HG03196 (cell line): ENCODE results near the gene SSBP4.
"Not testable (repeated sequence)": the region's sequence is repeated elsewhere in the genome, so short reads cannot be mapped to it uniquely, and the experiment has no call there.

Experiments
- ATAC-seq: cut with Tn5 transposase; IDR thresholded peaks from one replicate; pipeline ENCODE4 v1.9.1; 2021; ENCODE audit not compliant: unreplicated experiment

SSBP4 gene

GRCh38 chr19:18392926-18393325, 26.3 kb upstream of the SSBP4 start:
- no peak for ATAC-seq

GRCh38 chr19:18393836-18394235, 25.4 kb upstream of the SSBP4 start:
- no peak for ATAC-seq

- ATAC-seq: no peak
Measured at GRCh38 chr19:18396471-18397241, 22.5 kb upstream of the SSBP4 start.

- ATAC-seq: no peak
Measured at GRCh38 chr19:18397242-18398202, 21.7 kb upstream of the SSBP4 start, which contains the start of gene LRRC25. Gene LRRC25, minus strand, starts transcription at chr19:18397622. Its CDS starts 659 bp downstream, at chr19:18396963.

- ATAC-seq: no peak
Measured at GRCh38 chr19:18399008-18399407, 20.2 kb upstream of the SSBP4 start.

- ATAC-seq: no peak
Measured at GRCh38 chr19:18401580-18402112, 17.6 kb upstream of the SSBP4 start.

- ATAC-seq: not testable (repeated sequence)
Measured at GRCh38 chr19:18402455-18403248, 16.5 kb upstream of the SSBP4 start.

- not testable (repeated sequence) for ATAC-seq
Measured at GRCh38 chr19:18405754-18406153, 13.4 kb upstream of the SSBP4 start.

- no peak for ATAC-seq
Measured at GRCh38 chr19:18406749-18407148, 12.4 kb upstream of the SSBP4 start.

GRCh38 chr19:18408053-18408476, 11.1 kb upstream of the SSBP4 start:
- peak; percentile 76 for ATAC-seq

GRCh38 chr19:18412610-18413239, 6.5 kb upstream of the SSBP4 start:
- no peak for ATAC-seq

GRCh38 chr19:18414504-18415177, 4.6 kb upstream of the SSBP4 start:
- ATAC-seq: no peak

GRCh38 chr19:18415178-18415867, 3.9 kb upstream of the SSBP4 start:
- no peak for ATAC-seq

- ATAC-seq: no peak
Measured at GRCh38 chr19:18416778-18417249, 2.4 kb upstream of the SSBP4 start.

- no peak for ATAC-seq
Measured at GRCh38 chr19:18417250-18418028, 1.8 kb upstream of the SSBP4 start.

GRCh38 chr19:18418029-18418482, 1.1 kb upstream of the SSBP4 start:
- ATAC-seq: no peak

GRCh38 chr19:18418483-18419194, 559 bp upstream of the SSBP4 start:
- peak; percentile 6 for ATAC-seq
